GM19468 (cell line): ENCODE data around the gene GULP1.
"Not testable (repeated sequence)": the region's sequence is repeated elsewhere in the genome, so short reads cannot be mapped to it uniquely, and the experiment has no call there.

ENCODE experiments used
- ATAC-seq: cut with Tn5 transposase; IDR thresholded peaks from one replicate; pipeline ENCODE4 v1.9.1; 2021; ENCODE audit warnings: mild to moderate bottlenecking, moderate library complexity, moderate number of reproducible peaks; ENCODE audit not compliant: unreplicated experiment; ENCODE audit errors: extremely low read depth

GULP1 gene

GRCh38 chr2:188291142-188291616 is 495 bp upstream of the GULP1 start:
- no peak for ATAC-seq

- no peak for ATAC-seq
These were observed 920 bp downstream of the GULP1 start for GRCh38 chr2:188292348-188293239.

GRCh38 chr2:188293601-188294351 is 2.1 kb downstream of the GULP1 start:
- ATAC-seq, result no peak

GRCh38 chr2:188294352-188294926 is 2.8 kb downstream of the GULP1 start:
- no peak for ATAC-seq

GRCh38 chr2:188295067-188295685 is 3.5 kb downstream of the GULP1 start:
- ATAC-seq, result no peak

- ATAC-seq, result no peak
These were observed 6.3 kb downstream of the GULP1 start for GRCh38 chr2:188297978-188298377.

GRCh38 chr2:188298937-188299371 is 7.3 kb downstream of the GULP1 start:
- not testable (repeated sequence) for ATAC-seq

GRCh38 chr2:188303363-188304031 is 11.8 kb downstream of the GULP1 start:
- no peak for ATAC-seq

GRCh38 chr2:188305271-188305670 is 13.6 kb downstream of the GULP1 start:
- ATAC-seq, result no peak

- no peak for ATAC-seq
These were observed 14.6 kb downstream of the GULP1 start for GRCh38 chr2:188306271-188306670.

GRCh38 chr2:188307850-188308283 is 16.2 kb downstream of the GULP1 start:
- no peak for ATAC-seq

- no peak for ATAC-seq
These were observed 16.8 kb downstream of the GULP1 start for GRCh38 chr2:188308483-188308882.

- ATAC-seq, result no peak
These were observed 17.7 kb downstream of the GULP1 start for GRCh38 chr2:188309364-188309763.

- no peak for ATAC-seq
These were observed 22.8 kb downstream of the GULP1 start for GRCh38 chr2:188314314-188315054.

GRCh38 chr2:188315750-188316149 is 24.1 kb downstream of the GULP1 start:
- ATAC-seq, result no peak

GRCh38 chr2:188316342-188316741 is 24.7 kb downstream of the GULP1 start:
- no peak for ATAC-seq

GRCh38 chr2:188316791-188317423 is 25.2 kb downstream of the GULP1 start:
- no peak for ATAC-seq

GRCh38 chr2:188318161-188318749 is 26.6 kb downstream of the GULP1 start:
- no peak for ATAC-seq
